Panc1 (cell line): ENCODE results near the gene FXR1.

Source experiments
- CTCF ChIP-seq: fragments of 450-650 bp; IDR thresholded peaks from 2 replicates; pipeline ENCODE4 v1.5.1; 2017; ENCODE audit warnings: mild to moderate bottlenecking
- POLR2AphosphoS5 ChIP-seq: IDR thresholded peaks from 2 replicates; pipeline ENCODE4 v1.6.1; 2012; ENCODE audit warnings: mild to moderate bottlenecking, low read depth, low read length, moderate library complexity
- REST ChIP-seq, 2 experiments: IDR thresholded peaks; 2 replicates each; pipeline ENCODE4 v1.6.1; 2011 to 2012; ENCODE audit warnings: low read depth in 2 of 2, control low read depth in 1 of 2, low read length in 1 of 2, mild to moderate bottlenecking in 1 of 2, moderate library complexity in 1 of 2; ENCODE audit not compliant: insufficient read depth in 1 of 2

GRCh38 chr3:180940826-180941225, 28.4 kb downstream of the FXR1 start:
- TF ChIP-seq REST (IDR thresholded peaks at IDR 0.05; ENCODE audit: insufficient read depth in 1 of 2, low read depth in 2 of 2, low read length in 1 of 2) (no peak), CTCF (no peak), POLR2AphosphoS5 (no peak)
